Left ventricle myocardium inferior (tissue), 1 donor: ENCODE results near the gene MAP2K3. TPM values are rescaled to one million over a fixed set of nuclear protein-coding genes. Genes with fewer than 3 reads are reported as not detected.

Source experiments
- DNase-seq: peaks from one replicate; pipeline ENCODE4 v3.0.0-alpha.2; 2020
- H3K27ac ChIP-seq: fragments of 200-600 bp; replicated peaks from 2 replicates; pipeline ENCODE4 v1.8.0; 2021
- H3K27me3 ChIP-seq: fragments of 200-600 bp; 2 replicates; pipeline ENCODE4 v1.8.0; 2021; ENCODE audit warnings: low read depth
- H3K36me3 ChIP-seq: fragments of 200-600 bp; 2 replicates; pipeline ENCODE4 v1.8.0; 2021
- H3K4me1 ChIP-seq: fragments of 200-600 bp; 2 replicates; pipeline ENCODE4 v1.8.0; 2021
- H3K4me3 ChIP-seq: fragments of 200-600 bp; 2 replicates; pipeline ENCODE4 v1.8.0; 2021; ENCODE audit warnings: mild to moderate bottlenecking, moderate library complexity
- H3K9me3 ChIP-seq: fragments of 200-600 bp; replicated peaks from 2 replicates; pipeline ENCODE4 v1.8.0; 2021
- CTCF ChIP-seq: fragments of 200-600 bp; IDR thresholded peaks from 2 replicates; pipeline ENCODE4 v1.8.0; 2021; ENCODE audit warnings: antibody characterized with exemption, mild to moderate bottlenecking, borderline replicate concordance
- intact Hi-C: fragments of 100-400 bp; cut with micrococcal nuclease; formaldehyde crosslinking; loops from one replicate; pipeline ENCODE4 v1.11.0; 2022
- long read RNA-seq: library from polyadenylated mRNA; unstranded; transcript quantifications from one replicate; pipeline ENCODE4 v2.0.0, GENCODE V29; 2021
- total RNA-seq: library from RNA; stranded (reverse); fragmentation: NEBNext Ultra II Directional; extraction: Animal tissue kit (Norgen Biotek cat#: 25700); gene quantifications from one replicate; pipeline ENCODE4 v1.2.1, GENCODE V29; 2021
- donor health status: DM: no; HTN: yes; CAD: no; lungs with severe emphysema.

Gene MAP2K3
- 41.7 TPM for total RNA-seq
- long read RNA-seq, transcript MAP2K3-202 (12 exons, 2,303 nt): major isoform, 89 of 110 reads
- long read RNA-seq, transcript MAP2K3-205 (3 exons, 927 nt): minor isoform, 8 of 110 reads
- long read RNA-seq, partial matches to known transcripts: 3 of 110 reads
- long read RNA-seq, other reads (novel, unspliced or antisense): 8 of 110 reads

DNA sequence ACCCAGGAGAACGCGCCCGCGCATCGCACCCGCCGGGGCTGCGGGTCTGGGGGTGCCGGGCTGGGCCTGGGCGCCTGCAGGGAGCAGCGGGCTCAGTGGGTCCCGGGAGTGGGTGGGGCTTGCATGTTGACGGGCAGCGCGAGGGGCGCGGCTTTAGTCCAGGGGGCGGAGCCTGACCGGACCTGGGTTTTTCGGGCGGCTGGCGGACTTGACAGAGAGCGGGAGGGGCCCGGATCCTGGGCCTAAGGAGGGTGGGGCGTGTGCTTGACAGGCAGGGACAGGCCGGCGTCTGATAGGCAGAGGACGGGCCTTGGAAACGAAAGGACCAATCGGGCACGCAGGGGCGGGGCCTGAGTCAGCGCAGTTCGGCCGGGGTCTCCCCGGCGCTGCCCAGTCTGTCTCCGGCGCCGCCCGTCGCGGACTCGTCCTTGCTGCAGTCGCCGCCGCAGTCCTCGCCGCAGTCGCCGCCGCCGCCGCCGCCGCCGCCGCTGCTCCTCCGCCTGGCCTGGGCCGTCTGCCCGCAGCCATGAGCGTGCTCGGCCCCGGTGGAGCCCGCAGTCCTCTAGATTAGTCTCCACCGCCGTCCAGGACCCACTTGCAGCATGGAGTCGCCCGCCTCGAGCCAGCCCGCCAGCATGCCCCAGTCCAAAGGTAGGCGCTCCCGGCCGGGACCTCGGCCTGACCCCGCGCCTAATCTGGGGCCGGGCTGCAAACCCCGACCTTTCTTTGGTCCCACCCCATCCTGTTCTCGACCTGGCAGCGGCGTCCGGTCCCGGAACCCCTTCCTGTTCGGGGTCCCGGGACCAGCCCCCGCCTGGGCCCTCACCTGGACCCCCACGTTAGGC lies at the start of gene MAP2K3:
MAP2K3 (plus strand) TSS at position 393 of the 845 bp plus-strand sequence; CDS start at position 603, 210 bp downstream.
- no peaks in the 10 kb centered on the region for H3K36me3 ChIP-seq
- no peak for TF ChIP-seq CTCF
- H3K9me3 ChIP-seq: no peaks in the 10 kb centered on the region
- peak; percentile 99 for DNase-seq
- peak within 1 kb of the TSS; percentile 85 for H3K4me3 ChIP-seq
- H3K27me3 ChIP-seq: no peaks in the 10 kb centered on the region
- peak within 1 kb of the TSS; percentile 97 for H3K27ac ChIP-seq
- H3K4me1 ChIP-seq: peaks cover 81% of the 10 kb centered on the region
- intact Hi-C loops: loop anchor here (10.0 kb wide), 1 partner anchor 170 kb away; no protein-coding TSS in a partner anchor

GRCh38 chr17:21235921-21236320 lies 48.6 kb upstream of the MAP2K3 start:
- Histone ChIP-seq H3K4me3 (no peak overlapping the region), H3K27ac (no peak overlapping the region), H3K27me3 (no peaks in the 10 kb centered on the region), H3K9me3 (peaks cover 6% of the 10 kb centered on the region), H3K36me3 (peaks cover 1% of the 10 kb centered on the region), H3K4me1 (peaks cover 3% of the 10 kb centered on the region)
- no peak for DNase-seq
- intact Hi-C loops: no loop called here
- TF ChIP-seq CTCF: no peak

DNA sequence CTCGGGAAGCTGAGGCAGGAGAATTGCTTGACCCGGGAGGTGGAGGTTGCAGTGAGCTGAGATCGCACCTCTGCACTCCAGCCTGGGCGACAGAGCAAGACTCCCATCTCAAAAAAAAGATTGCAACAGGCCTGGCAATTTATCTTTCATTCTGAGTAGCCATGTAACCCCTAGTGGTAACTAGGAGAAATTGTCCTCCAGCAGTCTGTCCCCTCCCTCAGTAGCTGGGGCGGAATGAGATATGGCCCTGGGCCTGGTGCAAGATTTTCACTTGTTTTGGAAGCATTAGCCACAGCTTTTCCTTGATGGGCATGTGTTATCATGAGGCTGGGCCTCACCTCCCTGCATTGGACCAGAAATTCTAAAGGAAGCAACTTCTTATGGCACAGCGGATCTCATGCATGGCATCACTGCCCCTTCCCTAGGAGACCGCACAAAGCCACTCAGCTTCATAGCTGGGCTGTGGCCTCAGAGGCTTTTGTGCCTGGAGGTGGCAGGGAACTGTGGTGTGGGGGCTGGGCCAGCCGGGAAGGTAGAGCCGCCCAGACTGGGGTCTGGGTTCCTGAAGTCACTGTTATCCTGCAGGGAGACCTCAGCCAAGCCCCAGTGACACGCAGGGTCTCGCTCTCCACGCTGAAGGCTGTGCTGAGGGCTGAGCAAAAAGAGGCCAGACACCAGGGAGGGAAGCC lies 44.7 kb upstream of the MAP2K3 start:
- Histone ChIP-seq H3K27ac (no peak overlapping the region), H3K36me3 (peaks cover 7% of the 10 kb centered on the region)
- DNase-seq: no peak

DNA sequence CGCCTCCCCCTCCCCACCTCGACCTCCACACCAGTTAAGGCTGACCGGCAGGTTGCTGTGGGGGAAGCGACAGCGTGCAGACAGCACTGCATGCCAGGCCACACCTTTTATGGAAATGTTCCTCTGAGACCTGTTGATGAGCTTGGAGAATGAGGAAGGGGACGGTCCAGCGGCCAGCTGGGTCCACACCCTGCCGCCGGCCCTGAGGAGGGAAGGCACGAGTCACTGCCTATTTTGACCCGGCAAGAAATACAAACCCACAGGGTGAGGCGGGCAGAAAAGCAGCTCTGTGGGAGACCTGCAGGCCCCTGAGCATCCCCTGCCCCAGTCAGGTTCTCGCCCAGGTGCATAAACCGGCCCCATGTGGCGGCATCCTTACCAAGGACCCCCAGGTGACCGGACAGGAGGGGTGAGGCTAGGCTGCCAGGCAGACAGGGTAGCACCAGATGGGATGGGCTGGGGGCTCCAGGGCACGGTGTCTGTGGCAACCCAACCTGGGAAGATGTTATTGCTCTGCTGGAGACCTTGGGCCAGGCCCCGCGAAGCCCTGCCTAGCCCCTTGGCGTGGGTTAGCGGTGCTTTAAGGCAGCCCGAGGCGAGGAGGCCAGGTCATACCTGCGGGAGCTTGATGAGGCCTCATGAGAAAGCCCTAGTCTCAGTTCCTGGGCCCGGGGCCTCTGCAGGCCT lies 44.0 kb upstream of the MAP2K3 start:
- no peak for TF ChIP-seq CTCF
- Histone ChIP-seq H3K9me3 (no peaks in the 10 kb centered on the region), H3K4me3 (no peak overlapping the region), H3K4me1 (peaks cover 32% of the 10 kb centered on the region), H3K36me3 (peaks cover 7% of the 10 kb centered on the region), H3K27me3 (no peaks in the 10 kb centered on the region), H3K27ac (no peak overlapping the region)
- DNase-seq: no peak
- intact Hi-C loops: no loop called here

More for the DNA sequence above, 44.7 kb upstream of the MAP2K3 start:
- peaks cover 28% of the 10 kb centered on the region for H3K4me1 ChIP-seq
- no peaks in the 10 kb centered on the region for H3K9me3 ChIP-seq
- intact Hi-C loops: no loop called here
- TF ChIP-seq CTCF: peak; percentile 53
- no peak overlapping the region for H3K4me3 ChIP-seq
- H3K27me3 ChIP-seq: no peaks in the 10 kb centered on the region

- Histone ChIP-seq H3K27me3 (no peaks in the 10 kb centered on the region), H3K9me3 (no peaks in the 10 kb centered on the region), H3K4me3 (no peak overlapping the region), H3K4me1 (peaks cover 43% of the 10 kb centered on the region), H3K36me3 (peaks cover 7% of the 10 kb centered on the region), H3K27ac (peak overlapping the region; percentile 85)
- intact Hi-C loops: no loop called here
- DNase-seq: no peak
- no peak for TF ChIP-seq CTCF
Measured at GRCh38 chr17:21241564-21241963, 42.9 kb upstream of the MAP2K3 start.
